ENCODE data around the gene OOSP4B. TPM values are rescaled to one million over a fixed set of nuclear protein-coding genes. Genes with fewer than 3 reads are reported as not detected.
"Not testable (repeated sequence)": the region's sequence is repeated elsewhere in the genome, so short reads cannot be mapped to it uniquely, and the experiment has no call there.

OOSP4B gene
- total RNA-seq, 2 experiments from 2014 or later, result not detected

- H3K36me3 Mint-ChIP-seq (ENCODE audit: low read depth), result no peaks in the 10 kb centered on the region
- POLR2A ChIA-PET, result no interaction called here
- no peaks in the 10 kb centered on the region for H3K4me1 Mint-ChIP-seq
- ATAC-seq, result no peak
- peaks cover 6% of the 10 kb centered on the region for H3K27me3 Mint-ChIP-seq
- H3K9me3 Mint-ChIP-seq (ENCODE audit: low read depth), result no peaks in the 10 kb centered on the region
- no peak overlapping the region for H3K27ac Mint-ChIP-seq
- intact Hi-C loops (cut with DNase I, micrococcal nuclease), result no loop called here
- DNase-seq, result no peak
- CTCF ChIA-PET, result interaction anchor here (0.8 to 1.2 kb wide), 3 partner anchors 9 to 48 kb away, joined by 3 read pairs; no protein-coding TSS in a partner anchor
- H3K4me3 Mint-ChIP-seq, result no peak overlapping the region
These were observed 48.8 kb downstream of the OOSP4B start for GRCh38 chr11:60065801-60066200.

GRCh38 chr11:60069450-60069849 lies 52.5 kb downstream of the OOSP4B start:
- no peaks in the 10 kb centered on the region for H3K9me3 Mint-ChIP-seq (ENCODE audit: low read depth)

DNA sequence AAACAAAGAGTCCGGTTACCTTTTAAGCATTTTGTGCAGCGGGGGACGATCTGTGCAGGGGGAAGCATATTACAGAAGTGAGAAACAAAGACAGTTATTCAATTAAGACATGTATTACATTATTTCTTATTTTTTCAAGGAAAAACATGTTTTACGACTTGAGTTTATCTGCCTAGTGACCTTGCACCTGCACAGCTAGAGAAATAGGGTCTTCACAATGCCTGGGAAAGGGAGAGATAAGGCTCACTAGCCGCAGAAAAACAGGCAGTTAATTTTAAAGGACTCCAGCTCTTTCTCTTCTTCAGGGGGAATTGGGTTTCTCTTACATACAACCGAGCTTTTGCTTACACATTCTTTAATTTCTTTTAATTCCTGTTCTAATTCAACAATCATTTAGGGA lies 54.7 kb downstream of the OOSP4B start:
- H3K36me3 Mint-ChIP-seq (ENCODE audit: low read depth); H3K9me3 Mint-ChIP-seq (ENCODE audit: low read depth); H3K27me3 Mint-ChIP-seq; intact Hi-C loops (cut with DNase I, micrococcal nuclease); DNase-seq; H3K4me3 Mint-ChIP-seq; POLR2A ChIA-PET; ATAC-seq; H3K27ac Mint-ChIP-seq; H3K4me1 Mint-ChIP-seq: not testable (repeated sequence)
- CTCF ChIA-PET, result interaction anchor here (0.6 kb wide), 1 partner anchor 47 kb away, joined by 3 read pairs; no protein-coding TSS in a partner anchor

More at GRCh38 chr11:60069450-60069849, 52.5 kb downstream of the OOSP4B start:
- ATAC-seq, result no peak
- ChIA-PET CTCF (no interaction called here), POLR2A (no interaction called here)
- no peak for DNase-seq
- H3K27ac Mint-ChIP-seq, result no peak overlapping the region
- intact Hi-C loops (cut with DNase I, micrococcal nuclease), result no loop called here
- H3K4me3 Mint-ChIP-seq, result no peak overlapping the region
- no peaks in the 10 kb centered on the region for H3K4me1 Mint-ChIP-seq
- H3K36me3 Mint-ChIP-seq (ENCODE audit: low read depth), result no peaks in the 10 kb centered on the region
- H3K27me3 Mint-ChIP-seq, result peaks cover 6% of the 10 kb centered on the region

- H3K27me3 Mint-ChIP-seq, result peaks cover 4% of the 10 kb centered on the region
- intact Hi-C loops (cut with DNase I, micrococcal nuclease), result no loop called here
- DNase-seq (no peak), ATAC-seq (no peak)
- no peak overlapping the region for H3K27ac Mint-ChIP-seq
- CTCF ChIA-PET, result no interaction called here
- H3K36me3 Mint-ChIP-seq (ENCODE audit: low read depth), result no peaks in the 10 kb centered on the region
- no peaks in the 10 kb centered on the region for H3K4me1 Mint-ChIP-seq
- peaks cover 5% of the 10 kb centered on the region for H3K9me3 Mint-ChIP-seq (ENCODE audit: low read depth)
- H3K4me3 Mint-ChIP-seq, result no peak overlapping the region
- POLR2A ChIA-PET, result no interaction called here
These were observed 60.3 kb downstream of the OOSP4B start for GRCh38 chr11:60077216-60077817.

GRCh38 chr11:60077981-60078380 lies 61.0 kb downstream of the OOSP4B start:
- Mint-ChIP-seq H3K4me3 (no peak overlapping the region), H3K4me1 (no peaks in the 10 kb centered on the region), H3K27ac (no peak overlapping the region), H3K9me3 (ENCODE audit: low read depth) (peaks cover 5% of the 10 kb centered on the region), H3K27me3 (peaks cover 4% of the 10 kb centered on the region), H3K36me3 (ENCODE audit: low read depth) (no peaks in the 10 kb centered on the region)
- no peak for ATAC-seq
- no peak for DNase-seq
- ChIA-PET CTCF (no interaction called here), POLR2A (no interaction called here)
- intact Hi-C loops (cut with DNase I, micrococcal nuclease), result no loop called here

GRCh38 chr11:60078745-60079144 lies 61.8 kb downstream of the OOSP4B start:
- DNase-seq (no peak), ATAC-seq (no peak)
- CTCF ChIA-PET, result no interaction called here
- H3K36me3 Mint-ChIP-seq (ENCODE audit: low read depth), result no peaks in the 10 kb centered on the region
- H3K27me3 Mint-ChIP-seq, result peaks cover 4% of the 10 kb centered on the region
- H3K27ac Mint-ChIP-seq, result no peak overlapping the region
- POLR2A ChIA-PET, result no interaction called here
- no peak overlapping the region for H3K4me3 Mint-ChIP-seq
- intact Hi-C loops (cut with DNase I, micrococcal nuclease), result no loop called here
- no peaks in the 10 kb centered on the region for H3K4me1 Mint-ChIP-seq
- H3K9me3 Mint-ChIP-seq (ENCODE audit: low read depth), result peaks cover 5% of the 10 kb centered on the region

GRCh38 chr11:60080535-60080934 lies 63.6 kb downstream of the OOSP4B start:
- DNase-seq, result no peak

More at GRCh38 chr11:60080535-60080934, 63.6 kb downstream of the OOSP4B start:
- H3K9me3 Mint-ChIP-seq (ENCODE audit: low read depth), result peaks cover 5% of the 10 kb centered on the region
- peaks cover 8% of the 10 kb centered on the region for H3K27me3 Mint-ChIP-seq
- no peak for ATAC-seq
- no peak overlapping the region for H3K4me3 Mint-ChIP-seq
- intact Hi-C loops (cut with DNase I, micrococcal nuclease), result no loop called here
- CTCF ChIA-PET, result no interaction called here
- H3K4me1 Mint-ChIP-seq, result no peaks in the 10 kb centered on the region
- H3K27ac Mint-ChIP-seq, result no peak overlapping the region
- no peaks in the 10 kb centered on the region for H3K36me3 Mint-ChIP-seq (ENCODE audit: low read depth)
- POLR2A ChIA-PET, result no interaction called here

Other genes starting within 250 kb of the OOSP4B start
- gene MRPL16, start 206.4 kb upstream of the OOSP4B start, total RNA-seq, result 10 to 100 TPM; 77.9 to 82.6 TPM
- not detected for gene CBLIF, start 171.7 kb upstream of the OOSP4B start, total RNA-seq
- gene TCN1, start 150.7 kb upstream of the OOSP4B start, total RNA-seq, result not detected
- gene OOSP3, start 138.4 kb upstream of the OOSP4B start, total RNA-seq, result not detected
- not detected for gene OOSP1, start 78.7 kb upstream of the OOSP4B start, total RNA-seq
- gene OOSP4A, start 53.1 kb upstream of the OOSP4B start, total RNA-seq, result not detected
- gene OOSP2, start 23.2 kb downstream of the OOSP4B start, total RNA-seq, result not detected
- not detected for gene MS4A3, start 39.5 kb downstream of the OOSP4B start, total RNA-seq
- not detected for gene MS4A2, start 71.5 kb downstream of the OOSP4B start, total RNA-seq
- gene MS4A6A, start 165.9 kb downstream of the OOSP4B start, total RNA-seq, result not detected
- not detected for gene MS4A4E, start 226.0 kb downstream of the OOSP4B start, total RNA-seq